Skeletal muscle tissue (tissue), 4 donors: ENCODE data around the gene MRPS22. TPM values are rescaled to one million over a fixed set of nuclear protein-coding genes. Genes with fewer than 3 reads are reported as not detected.

Source experiments
- H3K27ac ChIP-seq: one replicate; pipeline ENCODE4 v1.7.0; 2013; ENCODE audit warnings: mild to moderate bottlenecking, low read depth, low read length, inconsistent platforms
- H3K27me3 ChIP-seq, 3 donors: one replicate each; pipeline ENCODE4 v1.7.0; 2013; ENCODE audit warnings: low read length in 3 of 3; ENCODE audit not compliant: control insufficient read depth in 3 of 3, insufficient read depth in 3 of 3
- H3K36me3 ChIP-seq, 3 donors: one replicate each; pipeline ENCODE4 v1.7.0; 2013; ENCODE audit warnings: low read length in 3 of 3; ENCODE audit not compliant: control insufficient read depth in 3 of 3, insufficient read depth in 3 of 3
- H3K4me1 ChIP-seq, 3 donors: one replicate each; pipeline ENCODE4 v1.7.0; 2013; ENCODE audit warnings: low read length in 3 of 3, mild to moderate bottlenecking in 3 of 3; ENCODE audit not compliant: control insufficient read depth in 3 of 3, insufficient read depth in 3 of 3
- H3K4me3 ChIP-seq, 3 donors: one replicate each; pipeline ENCODE4 v1.7.0; 2013; ENCODE audit warnings: low read length in 3 of 3
- H3K9ac ChIP-seq, 3 donors: one replicate each; pipeline ENCODE4 v1.7.0; 2013; ENCODE audit warnings: low read length in 3 of 3, mild to moderate bottlenecking in 3 of 3, moderate library complexity in 2 of 3, low read depth in 1 of 3
- H3K9me3 ChIP-seq, 3 donors: one replicate each; pipeline ENCODE4 v1.7.0; 2013; ENCODE audit warnings: low read length in 3 of 3; ENCODE audit not compliant: control insufficient read depth in 3 of 3
- total RNA-seq: library from RNA; depleted of rRNA; stranded (reverse); fragments of >200 nt; gene quantifications from one replicate; pipeline ENCODE4 v1.2.3, GENCODE V29; 2014
- donor health status: Osteomylitis.

The MRPS22 gene
- total RNA-seq, 1 donor from 2014 or later: 79.9 TPM

GRCh38 chr3:139309880-139310279 lies 33.9 kb upstream of the MRPS22 start:
- Histone ChIP-seq H3K9ac (no peak overlapping the region), H3K4me1 (no peaks in the 10 kb centered on the region), H3K27me3 (peaks cover 0 to 13% (median 8%) of the 10 kb centered on the region in 3 donors), H3K4me3 (no peak overlapping the region), H3K9me3 (no peaks in the 10 kb centered on the region), H3K36me3 (no peaks in the 10 kb centered on the region), H3K27ac (no peak overlapping the region)

GRCh38 chr3:139310474-139310933 lies 33.3 kb upstream of the MRPS22 start:
- no peak overlapping the region for H3K27ac ChIP-seq

GRCh38 chr3:139311557-139311956 lies 32.3 kb upstream of the MRPS22 start:
- H3K9me3 ChIP-seq: no peaks in the 10 kb centered on the region
- no peak overlapping the region for H3K4me3 ChIP-seq
- H3K36me3 ChIP-seq: no peaks in the 10 kb centered on the region
- H3K9ac ChIP-seq: no peak overlapping the region
- no peaks in the 10 kb centered on the region for H3K4me1 ChIP-seq
- H3K27me3 ChIP-seq: peaks cover 0 to 19% (median 8%) of the 10 kb centered on the region in 3 donors
- H3K27ac ChIP-seq: no peak overlapping the region

More at GRCh38 chr3:139310474-139310933, 33.3 kb upstream of the MRPS22 start:
- H3K9ac ChIP-seq: no peak overlapping the region
- H3K4me1 ChIP-seq: no peaks in the 10 kb centered on the region
- no peaks in the 10 kb centered on the region for H3K9me3 ChIP-seq
- no peaks in the 10 kb centered on the region for H3K36me3 ChIP-seq
- no peak overlapping the region for H3K4me3 ChIP-seq
- peaks cover 0 to 17% (median 8%) of the 10 kb centered on the region in 3 donors for H3K27me3 ChIP-seq

- H3K27me3 ChIP-seq: peaks cover 0 to 26% (median 15%) of the 10 kb centered on the region in 3 donors
- H3K27ac ChIP-seq: no peak overlapping the region
- H3K36me3 ChIP-seq: no peaks in the 10 kb centered on the region
- no peak overlapping the region for H3K9ac ChIP-seq
- no peaks in the 10 kb centered on the region for H3K4me1 ChIP-seq
- H3K9me3 ChIP-seq: no peaks in the 10 kb centered on the region
- no peak overlapping the region for H3K4me3 ChIP-seq
Observed at GRCh38 chr3:139312416-139312815, 31.4 kb upstream of the MRPS22 start.

GRCh38 chr3:139312959-139313358 lies 30.9 kb upstream of the MRPS22 start:
- Histone ChIP-seq H3K9me3 (no peaks in the 10 kb centered on the region), H3K27ac (no peak overlapping the region), H3K4me1 (no peaks in the 10 kb centered on the region), H3K36me3 (no peaks in the 10 kb centered on the region), H3K27me3 (peaks cover 2 to 31% (median 17%) of the 10 kb centered on the region in 3 donors), H3K9ac (no peak overlapping the region), H3K4me3 (no peak overlapping the region)

GRCh38 chr3:139313921-139314320 lies 29.9 kb upstream of the MRPS22 start:
- H3K4me3 ChIP-seq: no peak overlapping the region
- no peak overlapping the region for H3K27ac ChIP-seq
- H3K36me3 ChIP-seq: no peaks in the 10 kb centered on the region
- no peaks in the 10 kb centered on the region for H3K9me3 ChIP-seq
- no peaks in the 10 kb centered on the region for H3K4me1 ChIP-seq
- H3K9ac ChIP-seq: no peak overlapping the region
- peaks cover 6 to 38% (median 19%) of the 10 kb centered on the region in 3 donors for H3K27me3 ChIP-seq

- peaks cover 6 to 47% (median 19%) of the 10 kb centered on the region in 3 donors for H3K27me3 ChIP-seq
Observed at GRCh38 chr3:139317215-139317614, 26.6 kb upstream of the MRPS22 start.

GRCh38 chr3:139317660-139318430 lies 26.0 kb upstream of the MRPS22 start:
- H3K27me3 ChIP-seq: peaks cover 6 to 47% (median 19%) of the 10 kb centered on the region in 3 donors
- no peaks in the 10 kb centered on the region for H3K36me3 ChIP-seq
- H3K4me1 ChIP-seq: no peaks in the 10 kb centered on the region
- H3K9ac ChIP-seq: no peak overlapping the region
- H3K9me3 ChIP-seq: no peaks in the 10 kb centered on the region
- no peak overlapping the region for H3K4me3 ChIP-seq
- H3K27ac ChIP-seq: no peak overlapping the region

More at GRCh38 chr3:139317215-139317614, 26.6 kb upstream of the MRPS22 start:
- Histone ChIP-seq H3K9ac (no peak overlapping the region), H3K27ac (no peak overlapping the region), H3K36me3 (no peaks in the 10 kb centered on the region), H3K9me3 (no peaks in the 10 kb centered on the region), H3K4me1 (no peaks in the 10 kb centered on the region), H3K4me3 (no peak overlapping the region)

- no peaks in the 10 kb centered on the region for H3K36me3 ChIP-seq
- H3K9me3 ChIP-seq: no peaks in the 10 kb centered on the region
- H3K4me1 ChIP-seq: no peaks in the 10 kb centered on the region
- peaks cover 6 to 47% (median 19%) of the 10 kb centered on the region in 3 donors for H3K27me3 ChIP-seq
- H3K27ac ChIP-seq: no peak overlapping the region
- H3K9ac ChIP-seq: no peak overlapping the region
- no peak overlapping the region for H3K4me3 ChIP-seq
Observed at GRCh38 chr3:139318431-139318816, 25.4 kb upstream of the MRPS22 start.

GRCh38 chr3:139318826-139319225 lies 25.0 kb upstream of the MRPS22 start:
- Histone ChIP-seq H3K27ac (no peak overlapping the region), H3K9me3 (no peaks in the 10 kb centered on the region), H3K4me1 (no peaks in the 10 kb centered on the region), H3K36me3 (no peaks in the 10 kb centered on the region), H3K27me3 (peaks cover 6 to 45% (median 15%) of the 10 kb centered on the region in 3 donors), H3K9ac (no peak overlapping the region), H3K4me3 (no peak overlapping the region)
